ENCODE measurements around the gene CCR5AS.

CCR5AS gene

GRCh38 chr3:46365737-46366524 is 40.9 kb downstream of the CCR5AS start:
- Mint-ChIP-seq H3K27me3 (ENCODE audit: low read depth in 3 of 3) (no peaks in the 10 kb centered on the region), H3K36me3 (peaks cover 6 to 14% of the 10 kb centered on the region in 2 donors), H3K4me3 (no peak overlapping the region), H3K27ac (peak overlapping the region in 6 of 7 donors; percentile 6 to 85 (median 65)), H3K4me1 (peaks cover 74% of the 10 kb centered on the region), H3K9me3 (peaks cover 0 to 5% (median 1%) of the 10 kb centered on the region in 7 donors)
- TF ChIP-seq, protein P1, sequence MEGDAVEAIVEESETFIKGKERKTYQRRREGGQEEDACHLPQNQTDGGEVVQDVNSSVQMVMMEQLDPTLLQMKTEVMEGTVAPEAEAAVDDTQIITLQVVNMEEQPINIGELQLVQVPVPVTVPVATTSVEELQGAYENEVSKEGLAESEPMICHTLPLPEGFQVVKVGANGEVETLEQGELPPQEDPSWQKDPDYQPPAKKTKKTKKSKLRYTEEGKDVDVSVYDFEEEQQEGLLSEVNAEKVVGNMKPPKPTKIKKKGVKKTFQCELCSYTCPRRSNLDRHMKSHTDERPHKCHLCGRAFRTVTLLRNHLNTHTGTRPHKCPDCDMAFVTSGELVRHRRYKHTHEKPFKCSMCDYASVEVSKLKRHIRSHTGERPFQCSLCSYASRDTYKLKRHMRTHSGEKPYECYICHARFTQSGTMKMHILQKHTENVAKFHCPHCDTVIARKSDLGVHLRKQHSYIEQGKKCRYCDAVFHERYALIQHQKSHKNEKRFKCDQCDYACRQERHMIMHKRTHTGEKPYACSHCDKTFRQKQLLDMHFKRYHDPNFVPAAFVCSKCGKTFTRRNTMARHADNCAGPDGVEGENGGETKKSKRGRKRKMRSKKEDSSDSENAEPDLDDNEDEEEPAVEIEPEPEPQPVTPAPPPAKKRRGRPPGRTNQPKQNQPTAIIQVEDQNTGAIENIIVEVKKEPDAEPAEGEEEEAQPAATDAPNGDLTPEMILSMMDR (IDR thresholded peaks at IDR 0.05), result no peak
- Histone ChIP-seq H3K9me3 (replicated peaks in 1 of 2; ENCODE audit: control insufficient read depth in 1 of 2, insufficient read depth in 1 of 2, low read length in 2 of 2) (no peaks in the 10 kb centered on the region), H3K4me1 (ENCODE audit: control insufficient read depth in 1 of 2, insufficient read depth in 2 of 2, low read length in 2 of 2) (peaks cover 60 to 76% of the 10 kb centered on the region in 2 donors), H3K9ac (ENCODE audit: insufficient read depth, low read length, poor library complexity, severe bottlenecking) (no peak overlapping the region), H3K27ac (ENCODE audit: low read depth in 1 of 2, low read length in 2 of 2) (peak overlapping the region in 1 of 2 donors; percentile 60), H3K36me3 (replicated peaks in 1 of 2; ENCODE audit: control insufficient read depth in 1 of 2, insufficient read depth in 2 of 2, low read length in 2 of 2) (peaks cover 2 to 3% of the 10 kb centered on the region in 2 donors), H3K4me2 (replicated peaks; ENCODE audit: extremely low read depth, low read length, poor library complexity, severe bottlenecking) (no peak overlapping the region), H3K4me3 (replicated peaks in 1 of 3; ENCODE audit: low read depth in 2 of 3, low read length in 3 of 3) (no peak overlapping the region), H4K20me1 (ENCODE audit: insufficient read depth, low read length) (no peaks in the 10 kb centered on the region), H2AFZ (ENCODE audit: insufficient read depth, low read depth, low read length, poor library complexity, severe bottlenecking) (no peak overlapping the region), H3K79me2 (ENCODE audit: insufficient read depth, low read length) (peaks cover 6% of the 10 kb centered on the region), H3K27me3 (ENCODE audit: control insufficient read depth in 2 of 2, insufficient read depth in 2 of 2, low read length in 2 of 2) (no peaks in the 10 kb centered on the region)
- DNase-seq, result no peak
- 100% methylated on average over 1 of the region's 5 CpGs for WGBS (ENCODE audit: insufficient coverage)
- intact Hi-C loops (cut with micrococcal nuclease), result loop anchor here (5.0 kb wide), 6 partner anchors 41 to 279 kb away; partner anchors contain the start of genes CCR5AS (in 1 of the 2) and CCRL2 (in 1 of the 2)

- Histone ChIP-seq H2AFZ (ENCODE audit: insufficient read depth, low read depth, low read length, poor library complexity, severe bottlenecking) (no peak overlapping the region), H4K20me1 (ENCODE audit: insufficient read depth, low read length) (no peaks in the 10 kb centered on the region), H3K4me3 (replicated peaks in 1 of 3; ENCODE audit: low read depth in 2 of 3, low read length in 3 of 3) (no peak overlapping the region), H3K27ac (ENCODE audit: low read depth in 1 of 2, low read length in 2 of 2) (peak overlapping the region in 1 of 2 donors; percentile 60), H3K27me3 (ENCODE audit: control insufficient read depth in 2 of 2, insufficient read depth in 2 of 2, low read length in 2 of 2) (no peaks in the 10 kb centered on the region), H3K4me1 (ENCODE audit: control insufficient read depth in 1 of 2, insufficient read depth in 2 of 2, low read length in 2 of 2) (peaks cover 65 to 77% of the 10 kb centered on the region in 2 donors), H3K79me2 (ENCODE audit: insufficient read depth, low read length) (peaks cover 15% of the 10 kb centered on the region), H3K36me3 (replicated peaks in 1 of 2; ENCODE audit: control insufficient read depth in 1 of 2, insufficient read depth in 2 of 2, low read length in 2 of 2) (peaks cover 11 to 12% of the 10 kb centered on the region in 2 donors), H3K4me2 (replicated peaks; ENCODE audit: extremely low read depth, low read length, poor library complexity, severe bottlenecking) (no peak overlapping the region), H3K9me3 (replicated peaks in 1 of 2; ENCODE audit: control insufficient read depth in 1 of 2, insufficient read depth in 1 of 2, low read length in 2 of 2) (no peaks in the 10 kb centered on the region), H3K9ac (ENCODE audit: insufficient read depth, low read length, poor library complexity, severe bottlenecking) (no peak overlapping the region)
- Mint-ChIP-seq H3K9me3 (peaks cover 0 to 5% (median 0%) of the 10 kb centered on the region in 7 donors), H3K36me3 (peaks cover 14 to 22% of the 10 kb centered on the region in 2 donors), H3K27me3 (ENCODE audit: low read depth in 3 of 3) (no peaks in the 10 kb centered on the region), H3K27ac (peak overlapping the region in 5 of 7 donors; percentile 44 to 85 (median 62)), H3K4me1 (peaks cover 77% of the 10 kb centered on the region), H3K4me3 (no peak overlapping the region)
- DNase-seq, result no peak
- no CpG with 5 or more reads among the region's 4 CpGs for WGBS (ENCODE audit: insufficient coverage)
- TF ChIP-seq, protein P1 (IDR thresholded peaks at IDR 0.05), result no peak
- intact Hi-C loops (cut with micrococcal nuclease), result loop anchor here (5.0 kb wide), 6 partner anchors 42 to 278 kb away; partner anchors contain the start of genes CCR5AS (in 1 of the 2) and CCRL2 (in 1 of the 2)
Observed at GRCh38 chr3:46365041-46365440, 41.8 kb downstream of the CCR5AS start.

Measured in CD14-positive monocyte (primary cell).